SK-N-SH (cell line): ENCODE measurements around the gene CHST1. TPM values are rescaled to one million over a fixed set of nuclear protein-coding genes. Genes with fewer than 3 reads are reported as not detected.
A peak's percentile ranks its signal among the peaks of the same experiment; 100 is the strongest.

Experiments used
- CTCF ChIA-PET: fragments of 300-600, 350-600 bp; formaldehyde crosslinking; extraction: SDS; loops from one replicate; lab custom pipeline; 2021; lab: Yijun Ruan, JAX
- POLR2A ChIA-PET: fragments of 350-600 bp; sonication (Branson Sonifier 250); formaldehyde crosslinking; extraction: SDS; loops from one replicate; lab custom pipeline; 2020; ENCODE audit warnings: antibody characterized with exemption, inconsistent platforms; lab: Yijun Ruan, JAX
- DNase-seq: peaks from one replicate; pipeline ENCODE4 v3.0.0; 2012
- H2AFZ ChIP-seq: fragments of 200-600 bp; sonication (generic); 2 replicates; pipeline ENCODE4 v1.8.1; 2016; ENCODE audit warnings: antibody characterized with exemption, mild to moderate bottlenecking, low read depth
- H3F3A ChIP-seq: fragments of 200-600 bp; sonication (generic); replicated peaks from 2 replicates; pipeline ENCODE3; 2016; ENCODE audit warnings: antibody characterized with exemption, mild to moderate bottlenecking; ENCODE audit not compliant: insufficient read depth
- H3K27ac ChIP-seq, 2 experiments: fragments of 200-500 bp in 1 of 2; fragments of 200-600 bp in 1 of 2; sonication (Bioruptor generic) in 1 of 2; sonication (generic), shearing (Covaris generic) in 1 of 2; 2 replicates each; pipeline versions ENCODE4 v1.5.1 to v1.6.1; 2014 to 2016; ENCODE audit warnings: low read depth in 2 of 2, inconsistent platforms in 1 of 2, low read length in 1 of 2, mild to moderate bottlenecking in 1 of 2, mixed read lengths in 1 of 2
- H3K27me3 ChIP-seq: fragments of 200-600 bp; sonication (generic), shearing (Covaris generic); 2 replicates; pipeline ENCODE4 v1.6.1; 2016; ENCODE audit warnings: mixed run types; ENCODE audit not compliant: insufficient read depth
- H3K36me3 ChIP-seq, 2 experiments: fragments of 200-500 bp in 1 of 2; fragments of 200-600 bp in 1 of 2; sonication (Bioruptor generic) in 1 of 2; sonication (generic) in 1 of 2; replicated peaks in 1 of 2; 2 replicates each; pipeline versions ENCODE3 to v1.5.1; 2014 to 2016; ENCODE audit warnings: low read length in 1 of 2, mild to moderate bottlenecking in 1 of 2; ENCODE audit not compliant: insufficient read depth in 2 of 2, control insufficient read depth in 1 of 2
- H3K4me1 ChIP-seq, 2 experiments: fragments of 200-500 bp in 1 of 2; fragments of 200-600 bp in 1 of 2; sonication (Bioruptor generic) in 1 of 2; sonication (generic), shearing (Covaris generic) in 1 of 2; 2 replicates each; pipeline versions ENCODE4 v1.5.1 to v1.6.1; 2014 to 2016; ENCODE audit warnings: low read depth in 1 of 2, low read length in 1 of 2, mixed run types in 1 of 2; ENCODE audit not compliant: insufficient read depth in 2 of 2, control insufficient read depth in 1 of 2
- H3K4me2 ChIP-seq: fragments of 200-600 bp; sonication (generic), shearing (Covaris generic); 2 replicates; pipeline ENCODE4 v1.6.1; 2017; ENCODE audit warnings: mixed run types
- H3K4me3 ChIP-seq, 2 experiments: fragments of 200-500 bp in 1 of 2; fragments of 200-600 bp in 1 of 2; sonication (Bioruptor generic) in 1 of 2; sonication (generic), shearing (Covaris generic) in 1 of 2; 2 replicates each; pipeline versions ENCODE4 v1.5.1 to v1.8.1; 2014 to 2016; ENCODE audit warnings: low read depth in 2 of 2, inconsistent platforms in 1 of 2, low read length in 1 of 2, mild to moderate bottlenecking in 1 of 2, mixed read lengths in 1 of 2, moderate library complexity in 1 of 2
- H3K79me2 ChIP-seq: fragments of 200-600 bp; sonication (generic); 2 replicates; pipeline ENCODE4 v1.8.1; 2017; ENCODE audit warnings: mild to moderate bottlenecking; ENCODE audit not compliant: insufficient read depth
- H3K9ac ChIP-seq: fragments of 200-600 bp; sonication (generic); 2 replicates; pipeline ENCODE4 v1.6.1; 2017; ENCODE audit warnings: mixed run types
- H3K9me2 ChIP-seq: fragments of 200-600 bp; sonication (generic); 2 replicates; pipeline ENCODE4 v1.6.1; 2017; ENCODE audit warnings: mixed run types
- H3K9me3 ChIP-seq: fragments of 200-600 bp; sonication (generic); 2 replicates; pipeline ENCODE4 v1.6.1; 2017; ENCODE audit warnings: mixed run types, mild to moderate bottlenecking, moderate library complexity
- H4K20me1 ChIP-seq: fragments of 200-600 bp; sonication (generic); 2 replicates; pipeline ENCODE4 v1.6.1; 2017; ENCODE audit warnings: mild to moderate bottlenecking, mixed run types; ENCODE audit not compliant: insufficient read depth
- GATA2 ChIP-seq: sonication (generic); formaldehyde crosslinking; IDR thresholded peaks from 2 replicates; pipeline ENCODE4 v1.5.0; 2020; ENCODE audit warnings: mild to moderate bottlenecking, missing genetic modification reagents
- RAD21 ChIP-seq: IDR thresholded peaks from 2 replicates; pipeline ENCODE4 v1.6.1; 2012; ENCODE audit warnings: mild to moderate bottlenecking, low read length
- RCOR1 ChIP-seq: fragments of 150-350 bp; IDR thresholded peaks from 2 replicates; pipeline ENCODE4 v1.6.1; 2017; ENCODE audit warnings: antibody characterized with exemption, low read length
- TEAD4 ChIP-seq: IDR thresholded peaks from 2 replicates; pipeline ENCODE4 v1.4.0; 2012; ENCODE audit warnings: mild to moderate bottlenecking, borderline replicate concordance; ENCODE audit not compliant: insufficient read depth
- whole genome bisulfite sequencing: methylation state at CpG from one replicate; pipeline ENCODE4 v1.1.6; 2017; ENCODE audit warnings: low lambda C conversion rate; 5-methylcytosine and 5-hydroxymethylcytosine counted together
- polyA plus RNA-seq, 3 experiments: library from polyadenylated mRNA; depleted of rRNA; stranded (reverse); fragments of >200 nt; gene quantifications; 2 replicates each; pipeline ENCODE4 v1.2.3, GENCODE V29; 2012
- TF ChIP-seq, protein P1 (sequence below): IDR thresholded peaks from 2 replicates; pipeline ENCODE4 v1.4.0; 2012; ENCODE audit warnings: low read depth, borderline replicate concordance
- TF ChIP-seq, protein P2 (sequence below): fragments of 150-350 bp; IDR thresholded peaks from 2 replicates; pipeline ENCODE4 v1.6.1; 2017; ENCODE audit warnings: antibody characterized with exemption, low read length, low read depth, borderline replicate concordance
- TF ChIP-seq, protein P3 (sequence below): fragments of 150-350 bp; IDR thresholded peaks from 2 replicates; pipeline ENCODE4 v1.6.1; 2016; ENCODE audit warnings: mild to moderate bottlenecking, low read depth, low read length

The CHST1 gene
- polyA plus RNA-seq, 1 of the 3 experiments (the other 2 are of a cell fraction), result 4.9 TPM

DNA sequence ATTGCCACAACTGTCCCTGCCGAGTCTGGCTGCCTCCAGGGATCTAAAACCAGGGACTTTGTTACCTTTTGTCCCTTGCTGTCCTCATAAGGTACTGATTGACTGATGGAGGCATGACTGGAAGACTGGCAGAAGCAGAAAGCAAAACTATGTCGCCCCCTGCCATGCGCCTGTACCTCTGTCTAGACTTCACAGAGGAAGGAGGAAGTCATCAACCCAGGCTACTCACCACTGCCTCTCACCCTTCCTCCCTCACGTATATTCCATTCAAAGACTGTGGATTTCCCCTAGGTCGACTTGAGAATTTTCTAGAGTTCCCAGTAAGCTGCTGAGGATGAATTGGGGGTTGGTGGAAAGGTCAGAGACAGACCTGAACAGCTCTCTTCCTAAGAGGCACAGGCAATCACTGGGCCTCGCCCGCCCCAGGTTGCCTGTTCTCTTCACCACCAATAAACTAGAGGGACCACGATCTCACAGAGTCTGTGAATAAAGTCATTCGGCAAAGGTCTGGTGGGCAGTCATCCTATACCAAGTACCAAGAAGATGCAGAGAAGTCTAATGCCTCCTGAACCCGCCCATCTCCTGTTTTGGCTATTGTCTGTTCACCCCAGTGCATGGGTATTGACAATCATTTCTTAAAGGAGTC, 27.5 kb upstream of the CHST1 start:
- Histone ChIP-seq H4K20me1 (no peaks in the 10 kb centered on the region), H3K27ac (no peak overlapping the region), H2AFZ (no peak overlapping the region), H3F3A (no peaks in the 10 kb centered on the region), H3K4me1 (peaks cover 0 to 13% of the 10 kb centered on the region in 2 experiments; a peak in 2 of 4 replicates), H3K4me2 (no peak overlapping the region), H3K9me3 (no peaks in the 10 kb centered on the region), H3K4me3 (no peak overlapping the region), H3K9ac (no peak overlapping the region), H3K36me3 (no peaks in the 10 kb centered on the region), H3K79me2 (no peaks in the 10 kb centered on the region), H3K9me2 (no peaks in the 10 kb centered on the region), H3K27me3 (peaks cover 13% of the 10 kb centered on the region; the same call in 1 of the 2 replicates)
- no peak for DNase-seq
- WGBS, result 47% methylated on average over 10 of the region's 10 CpGs
- no peak for TF ChIP-seq TEAD4
- TF ChIP-seq, protein P1, sequence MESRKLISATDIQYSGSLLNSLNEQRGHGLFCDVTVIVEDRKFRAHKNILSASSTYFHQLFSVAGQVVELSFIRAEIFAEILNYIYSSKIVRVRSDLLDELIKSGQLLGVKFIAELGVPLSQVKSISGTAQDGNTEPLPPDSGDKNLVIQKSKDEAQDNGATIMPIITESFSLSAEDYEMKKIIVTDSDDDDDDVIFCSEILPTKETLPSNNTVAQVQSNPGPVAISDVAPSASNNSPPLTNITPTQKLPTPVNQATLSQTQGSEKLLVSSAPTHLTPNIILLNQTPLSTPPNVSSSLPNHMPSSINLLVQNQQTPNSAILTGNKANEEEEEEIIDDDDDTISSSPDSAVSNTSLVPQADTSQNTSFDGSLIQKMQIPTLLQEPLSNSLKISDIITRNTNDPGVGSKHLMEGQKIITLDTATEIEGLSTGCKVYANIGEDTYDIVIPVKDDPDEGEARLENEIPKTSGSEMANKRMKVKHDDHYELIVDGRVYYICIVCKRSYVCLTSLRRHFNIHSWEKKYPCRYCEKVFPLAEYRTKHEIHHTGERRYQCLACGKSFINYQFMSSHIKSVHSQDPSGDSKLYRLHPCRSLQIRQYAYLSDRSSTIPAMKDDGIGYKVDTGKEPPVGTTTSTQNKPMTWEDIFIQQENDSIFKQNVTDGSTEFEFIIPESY, result no peak
- TF ChIP-seq, protein P2, sequence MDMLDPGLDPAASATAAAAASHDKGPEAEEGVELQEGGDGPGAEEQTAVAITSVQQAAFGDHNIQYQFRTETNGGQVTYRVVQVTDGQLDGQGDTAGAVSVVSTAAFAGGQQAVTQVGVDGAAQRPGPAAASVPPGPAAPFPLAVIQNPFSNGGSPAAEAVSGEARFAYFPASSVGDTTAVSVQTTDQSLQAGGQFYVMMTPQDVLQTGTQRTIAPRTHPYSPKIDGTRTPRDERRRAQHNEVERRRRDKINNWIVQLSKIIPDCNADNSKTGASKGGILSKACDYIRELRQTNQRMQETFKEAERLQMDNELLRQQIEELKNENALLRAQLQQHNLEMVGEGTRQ, result no peak
- TF ChIP-seq, protein P3, sequence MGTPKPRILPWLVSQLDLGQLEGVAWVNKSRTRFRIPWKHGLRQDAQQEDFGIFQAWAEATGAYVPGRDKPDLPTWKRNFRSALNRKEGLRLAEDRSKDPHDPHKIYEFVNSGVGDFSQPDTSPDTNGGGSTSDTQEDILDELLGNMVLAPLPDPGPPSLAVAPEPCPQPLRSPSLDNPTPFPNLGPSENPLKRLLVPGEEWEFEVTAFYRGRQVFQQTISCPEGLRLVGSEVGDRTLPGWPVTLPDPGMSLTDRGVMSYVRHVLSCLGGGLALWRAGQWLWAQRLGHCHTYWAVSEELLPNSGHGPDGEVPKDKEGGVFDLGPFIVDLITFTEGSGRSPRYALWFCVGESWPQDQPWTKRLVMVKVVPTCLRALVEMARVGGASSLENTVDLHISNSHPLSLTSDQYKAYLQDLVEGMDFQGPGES, result no peak
- no peak for TF ChIP-seq RCOR1
- ChIA-PET CTCF (interaction anchor here (1.1 to 2.7 kb wide), 4 partner anchors 10 to 322 kb away, joined by 3 to 9 read pairs (median 5); no protein-coding TSS in a partner anchor), POLR2A (no interaction called here)

DNA sequence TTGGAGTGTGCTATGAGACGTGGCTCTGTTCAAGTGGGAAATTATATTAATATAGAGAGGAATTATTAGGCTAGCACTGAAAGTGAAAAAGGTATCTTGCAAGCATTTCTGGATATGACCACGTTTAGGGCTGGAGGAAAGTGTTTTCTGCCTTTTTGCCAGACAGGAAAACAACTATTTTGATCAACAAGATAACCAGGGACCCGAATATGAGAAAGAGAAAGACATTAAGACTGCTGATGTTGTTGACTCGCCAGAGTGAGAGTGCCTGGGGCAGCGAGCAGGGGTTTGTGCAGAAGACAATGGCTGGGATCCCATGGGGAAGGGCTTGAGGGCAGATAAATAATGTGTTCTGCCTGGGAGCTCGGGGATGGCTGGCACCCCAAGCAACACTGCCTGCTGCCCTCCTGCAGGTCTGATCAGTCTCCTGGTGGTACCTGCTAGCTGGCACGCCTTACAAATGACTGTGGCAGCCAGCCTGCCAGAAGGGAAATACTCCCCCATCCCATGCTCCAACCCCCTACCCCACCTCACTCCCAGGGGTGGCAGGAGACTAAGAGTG, 23.1 kb upstream of the CHST1 start:
- no peaks in the 10 kb centered on the region for H3K79me2 ChIP-seq
- H3K36me3 ChIP-seq, result no peaks in the 10 kb centered on the region
- WGBS, result 15% methylated on average over 5 of the region's 7 CpGs
- H3K9ac ChIP-seq, result no peak overlapping the region
- no peaks in the 10 kb centered on the region for H3K9me2 ChIP-seq
- H3F3A ChIP-seq, result no peaks in the 10 kb centered on the region
- no peak overlapping the region for H3K4me2 ChIP-seq
- H3K4me1 ChIP-seq, result peaks cover 0 to 16% of the 10 kb centered on the region in 2 experiments; a peak in 2 of 4 replicates
- H4K20me1 ChIP-seq, result no peaks in the 10 kb centered on the region
- H3K4me3 ChIP-seq, result no peak overlapping the region
- ChIA-PET CTCF (interaction anchor here (1.5 to 3.0 kb wide), 4 partner anchors 19 to 317 kb away, joined by 3 to 9 read pairs (median 8); no protein-coding TSS in a partner anchor), POLR2A (no interaction called here)
- peaks cover 10% of the 10 kb centered on the region; the same call in 1 of the 2 replicates for H3K27me3 ChIP-seq
- DNase-seq, result peak; percentile 44
- no peak overlapping the region for H2AFZ ChIP-seq
- H3K9me3 ChIP-seq, result no peaks in the 10 kb centered on the region
- H3K27ac ChIP-seq, result peak overlapping the region in 1 of 2 experiments; percentile 72; a peak in 2 of 4 replicates
- TF ChIP-seq RAD21 (no peak), RCOR1 (0 out of 2 replicates have a peak, but pooled peaks have one; percentile 8), GATA2 (CRISPR knock-in tag) (peak; percentile 50)
